Endothelial cell of hepatic sinusoid (primary cell): ENCODE results near the gene MTFR2.
"Not testable (repeated sequence)": the region's sequence is repeated elsewhere in the genome, so short reads cannot be mapped to it uniquely, and the experiment has no call there.

Source experiments
- in situ Hi-C: cut with HindIII; loops from 2 replicates; pipeline ENCODE4 v1.10.0; 2017; ENCODE audit warnings: low sequenced_read_pairs

Gene MTFR2

DNA sequence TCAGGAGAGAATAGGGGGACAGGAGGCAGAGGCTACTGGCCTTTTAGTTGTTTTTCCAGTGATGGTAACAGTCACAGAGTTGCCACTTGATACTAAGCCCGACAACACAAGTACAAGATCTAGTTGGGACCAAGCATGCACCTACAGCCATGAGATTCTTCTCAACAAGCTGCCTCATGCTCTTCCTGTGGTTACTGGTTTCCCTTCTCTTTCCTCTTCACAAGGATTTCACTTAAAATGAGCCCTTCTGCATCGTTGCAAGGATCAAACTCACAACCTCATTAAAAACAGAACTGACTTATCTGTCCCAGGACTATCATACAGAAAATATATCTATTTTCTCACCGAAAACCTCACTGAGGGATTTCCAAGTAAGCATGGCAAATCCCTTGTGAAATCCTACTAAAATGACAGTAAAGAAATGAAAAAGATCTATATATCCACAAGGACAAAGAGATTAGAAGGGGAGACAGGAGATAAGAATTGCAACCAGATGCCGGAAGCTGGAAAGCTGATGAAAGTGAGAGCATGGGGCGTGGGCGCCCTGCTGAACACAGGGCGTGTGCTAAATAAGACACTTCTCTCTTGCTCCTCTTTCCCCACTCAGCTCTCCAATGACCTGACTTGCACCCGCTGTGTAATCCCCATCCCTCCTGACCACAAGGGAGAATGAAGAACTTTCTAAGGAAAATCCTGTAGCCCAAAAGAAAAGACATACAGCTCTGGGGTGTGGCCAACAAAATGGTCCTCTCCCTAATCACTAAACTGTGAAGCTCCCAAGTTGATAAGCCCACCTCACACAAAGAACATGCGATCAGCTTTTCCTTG, 13.4 kb downstream of the MTFR2 start:
- in situ Hi-C loops: no loop called here

DNA sequence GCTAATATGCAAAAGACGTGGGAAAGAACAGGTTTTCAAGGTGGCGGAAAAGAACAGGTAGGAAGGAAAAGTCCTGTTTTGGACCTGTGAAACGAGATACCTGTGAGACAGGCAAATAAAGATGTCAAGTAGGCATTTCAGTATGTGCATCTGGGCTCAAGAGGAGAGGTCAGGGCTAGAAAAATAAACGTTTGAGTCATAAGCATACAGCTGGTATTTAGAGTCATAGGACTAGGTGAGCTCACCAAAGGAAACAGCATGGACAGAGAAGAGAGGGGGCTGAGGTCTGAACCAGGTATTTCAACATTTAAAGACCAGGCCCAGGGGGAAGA, 14.9 kb downstream of the MTFR2 start:
- in situ Hi-C loops: no loop called here

DNA sequence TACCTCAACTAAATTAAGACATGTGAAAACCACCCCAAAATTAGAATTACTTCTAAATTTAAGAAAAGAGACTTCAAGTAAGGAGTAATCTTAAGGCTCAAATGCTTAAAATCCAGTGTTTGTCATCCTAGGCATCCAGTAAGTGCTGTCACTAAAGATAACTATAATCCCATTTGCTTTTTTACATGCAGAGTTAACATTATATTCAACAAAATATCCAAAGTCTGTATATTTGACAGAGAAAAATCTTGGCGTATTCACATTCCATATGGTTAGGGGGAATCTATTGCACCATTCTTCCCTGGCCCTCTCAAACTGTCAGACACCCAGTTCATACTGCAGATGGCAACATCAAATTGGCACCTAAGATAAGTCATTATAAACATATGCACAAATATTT, 17.4 kb downstream of the MTFR2 start:
- in situ Hi-C loops: no loop called here

DNA sequence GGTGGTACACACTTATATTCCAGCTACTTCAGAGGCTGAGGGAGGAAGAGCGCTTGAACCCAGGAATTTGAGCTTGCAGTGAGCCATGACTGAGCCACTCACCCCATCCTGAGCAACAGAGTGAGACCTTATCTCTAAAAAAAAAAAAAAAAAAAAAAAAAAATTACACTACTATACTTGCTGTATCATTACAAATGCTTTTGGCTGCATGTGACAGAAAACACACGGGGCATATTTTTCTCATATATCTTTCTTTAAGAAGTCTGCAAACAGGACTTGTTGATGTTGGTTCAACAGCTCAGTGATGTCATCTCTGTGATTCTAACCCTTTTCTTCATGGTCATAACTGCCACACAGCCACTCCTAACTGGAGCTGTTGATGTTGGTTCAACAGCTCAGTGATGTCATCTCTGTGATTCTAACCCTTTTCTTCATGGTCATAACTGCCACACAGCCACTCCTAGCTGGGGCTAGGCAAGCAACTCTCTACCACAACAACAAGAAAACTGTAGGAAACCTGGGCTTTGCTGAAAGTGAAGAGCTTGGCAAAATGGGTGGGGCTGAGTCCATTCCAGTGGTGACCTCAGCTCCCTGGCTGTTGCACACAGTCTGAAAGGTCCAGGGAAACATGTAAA, 19.8 kb downstream of the MTFR2 start:
- in situ Hi-C loops: no loop called here

DNA sequence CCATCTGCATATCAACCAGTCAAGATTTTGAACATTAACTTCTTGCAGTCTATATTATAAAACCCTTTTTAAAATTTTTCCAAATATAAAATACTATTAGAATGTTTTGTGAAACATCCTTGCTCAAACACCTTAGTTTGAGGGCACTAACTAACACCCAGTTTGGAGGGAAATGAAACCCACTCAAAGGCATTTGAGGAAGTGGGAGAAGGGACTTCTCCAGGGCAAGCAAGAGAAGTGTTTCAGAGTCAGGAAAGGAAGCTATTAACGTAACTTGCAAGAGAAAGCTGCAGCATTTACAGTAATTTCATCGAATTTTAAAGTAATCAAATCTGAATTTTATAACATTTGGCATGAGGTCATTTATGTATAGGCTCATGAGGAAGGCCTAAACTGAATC, 21.3 kb downstream of the MTFR2 start:
- in situ Hi-C loops: no loop called here

DNA sequence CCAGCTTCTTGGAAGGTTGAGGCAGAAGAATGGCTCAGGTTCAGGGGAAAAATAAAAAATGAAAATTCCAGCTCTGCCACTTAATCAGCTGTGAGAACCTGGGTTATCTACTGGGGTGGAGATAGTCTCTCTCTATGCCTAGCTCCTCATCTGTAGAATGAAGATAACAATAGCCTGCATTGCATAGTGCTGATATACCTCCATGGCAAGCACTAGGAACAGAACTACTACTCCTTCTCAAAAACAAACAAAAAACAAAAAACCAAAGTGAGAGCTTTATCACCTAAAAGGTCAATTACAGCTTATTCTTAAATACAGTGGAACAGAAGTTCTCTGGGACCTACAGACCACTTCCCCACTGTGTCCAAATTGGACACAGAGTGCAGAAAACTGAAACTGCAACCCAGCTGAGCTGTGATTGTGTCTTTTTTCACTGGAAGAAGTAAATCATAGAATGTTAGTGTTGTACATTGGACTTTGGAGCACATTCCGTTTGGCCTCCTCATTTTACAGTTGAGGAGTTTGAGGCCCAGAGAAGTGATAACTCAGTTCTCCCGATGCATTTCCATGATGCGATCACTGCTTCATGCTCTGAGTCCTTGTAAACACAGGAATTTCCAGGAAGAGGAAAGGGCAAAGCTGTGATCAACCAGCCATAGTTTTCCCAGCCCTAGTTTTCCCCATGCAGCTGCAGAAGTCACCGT, 23.3 kb downstream of the MTFR2 start:
- in situ Hi-C loops: no loop called here

DNA sequence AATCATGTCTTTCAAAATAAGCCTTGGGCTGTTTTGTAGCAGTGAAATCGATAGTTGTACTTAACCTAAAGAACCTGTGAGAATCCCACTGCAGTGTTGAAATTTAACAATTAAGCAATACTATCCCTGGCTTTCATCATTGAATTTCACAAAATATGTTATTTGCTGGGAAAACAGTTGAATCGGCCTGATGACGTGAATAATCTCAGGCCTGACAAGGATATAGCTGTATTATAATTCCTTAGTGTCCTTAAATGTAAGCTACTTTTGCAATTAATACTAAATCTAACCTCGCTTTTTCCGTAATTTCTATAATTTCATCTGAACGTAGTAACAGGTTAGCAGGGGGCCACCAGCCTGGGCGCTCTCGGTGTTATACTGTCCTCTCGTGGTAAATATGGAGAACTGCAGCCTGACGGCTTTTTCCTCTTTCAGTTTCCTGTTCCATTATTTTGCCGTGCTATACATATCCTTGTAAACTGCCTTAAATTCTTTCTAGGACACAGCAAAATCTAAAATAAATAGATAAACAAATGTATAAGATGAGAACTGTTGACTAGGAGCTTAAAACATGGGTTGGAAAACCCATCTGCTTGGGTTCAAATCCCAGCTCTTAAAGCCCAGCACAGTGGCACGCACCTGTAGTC, 24.0 kb downstream of the MTFR2 start:
- in situ Hi-C loops: no loop called here

DNA sequence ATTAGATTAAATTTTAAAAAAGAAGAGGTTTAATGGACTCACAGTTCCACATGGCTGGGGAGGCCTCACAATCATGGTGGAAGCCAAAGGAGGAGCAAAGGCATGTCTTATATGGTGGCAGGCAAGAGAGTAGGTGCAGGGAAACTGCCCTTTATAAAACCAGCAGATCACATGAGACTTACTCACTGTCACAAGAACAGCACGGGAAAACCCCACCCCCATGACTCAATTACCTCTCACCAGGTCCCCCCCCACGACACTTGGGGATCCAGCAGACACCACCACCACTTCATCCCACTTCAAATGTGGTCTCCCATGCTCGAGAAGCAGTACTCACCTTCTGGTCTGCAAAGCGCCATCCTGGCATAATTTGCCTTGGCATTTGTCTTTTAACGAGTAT, 24.6 kb downstream of the MTFR2 start:
- in situ Hi-C loops: no loop called here

DNA sequence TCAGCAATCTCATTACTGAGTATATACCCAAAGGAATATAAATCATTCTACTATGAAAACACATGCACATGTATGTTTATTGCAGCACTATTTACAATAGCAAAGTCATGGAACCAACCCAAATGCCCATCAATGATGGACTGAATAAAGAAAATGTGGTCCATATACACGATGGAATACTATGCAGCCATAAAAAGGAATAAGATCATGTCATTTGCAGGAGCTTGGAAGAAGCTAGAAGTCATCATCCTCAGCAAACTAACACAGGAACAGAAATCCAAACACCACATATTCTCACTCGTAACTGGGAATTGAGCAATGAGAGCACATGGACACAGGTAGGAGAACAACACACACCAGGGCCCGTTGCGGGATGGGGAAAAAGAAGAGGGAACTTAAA, 25.1 kb downstream of the MTFR2 start:
- in situ Hi-C loops: not testable (repeated sequence)

DNA sequence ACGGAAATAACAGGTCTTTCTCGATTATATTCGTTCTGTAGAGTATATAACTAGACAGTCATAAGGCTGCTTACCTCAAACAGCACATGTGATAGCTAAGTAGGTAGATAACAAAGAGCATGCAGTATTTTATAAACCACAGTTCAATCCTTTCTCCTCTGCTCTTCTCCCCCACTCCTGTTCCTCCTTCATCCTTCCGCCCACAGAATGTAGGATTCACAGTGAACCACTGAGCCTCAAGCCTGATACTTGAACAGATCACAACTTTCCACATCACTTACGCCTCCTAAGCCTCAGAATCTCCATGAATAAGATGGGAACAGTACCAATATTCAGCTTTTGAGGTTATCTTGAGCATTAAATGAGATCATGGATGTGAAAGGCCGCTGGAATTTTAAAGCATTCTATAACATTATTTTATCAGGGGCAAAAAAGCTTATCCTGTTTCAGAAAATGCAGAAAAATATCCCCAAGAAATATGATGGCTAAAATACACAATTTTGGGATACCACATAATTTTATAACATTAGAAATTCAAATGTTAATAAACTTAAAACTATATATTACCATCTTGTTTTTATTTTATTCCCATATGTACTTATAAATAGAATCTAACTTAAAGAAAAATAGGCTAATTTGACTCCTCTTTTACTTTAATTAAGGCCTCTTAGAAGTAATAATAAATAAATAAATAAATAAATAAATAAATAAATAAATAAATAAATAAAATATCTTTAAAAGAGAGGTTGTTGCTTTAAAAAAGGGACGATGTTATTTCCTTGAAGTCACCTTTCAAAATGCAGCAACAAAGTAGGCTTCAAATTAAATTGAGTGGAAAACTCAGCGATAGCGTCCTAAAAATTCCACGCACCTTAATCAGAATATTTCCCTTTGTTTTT, 33.4 kb downstream of the MTFR2 start:
- in situ Hi-C loops: no loop called here

DNA sequence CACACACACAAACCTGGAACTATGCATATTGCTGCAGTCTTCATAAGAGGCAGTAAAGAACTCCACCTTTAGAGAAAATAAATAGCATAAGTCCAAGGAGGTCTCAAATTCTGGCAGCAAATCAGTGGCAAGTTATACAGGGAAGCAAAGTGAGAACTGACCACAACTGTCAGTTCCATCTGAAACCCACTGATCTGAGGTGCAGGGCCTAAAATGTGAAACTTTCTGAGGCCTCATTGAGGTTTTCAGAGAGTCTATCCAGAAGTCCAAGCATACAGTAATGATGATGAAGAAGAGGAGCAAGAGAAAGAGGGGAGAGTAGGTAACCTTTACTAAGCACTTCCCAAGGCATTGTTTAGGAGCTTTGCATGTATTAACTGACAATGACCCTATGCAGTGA, 36.3 kb downstream of the MTFR2 start:
- in situ Hi-C loops: no loop called here

DNA sequence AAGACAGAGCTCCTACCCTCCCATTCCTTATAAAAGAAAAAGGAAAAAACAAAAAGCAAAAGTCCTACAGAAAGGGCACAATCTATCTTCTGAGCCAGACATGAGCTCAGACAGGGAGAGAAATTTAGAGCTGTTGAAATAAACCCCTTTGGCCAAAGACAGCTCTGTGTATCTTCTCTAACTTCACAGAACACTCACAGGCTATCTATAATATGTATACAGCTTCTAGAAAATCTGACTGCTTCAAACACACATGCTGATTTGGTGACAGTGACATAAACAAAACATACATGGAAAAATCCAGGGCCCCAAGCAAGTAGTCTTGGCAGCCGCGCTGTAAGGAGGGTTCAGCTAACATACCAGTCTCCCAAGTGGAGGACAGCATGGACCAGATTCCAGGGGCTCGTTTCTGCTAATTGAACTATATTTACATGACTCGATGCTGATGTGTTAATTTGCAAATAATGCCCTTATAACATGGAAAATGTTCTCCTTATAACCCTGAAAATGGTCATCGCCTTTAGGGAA, 37.0 kb downstream of the MTFR2 start:
- in situ Hi-C loops: no loop called here

DNA sequence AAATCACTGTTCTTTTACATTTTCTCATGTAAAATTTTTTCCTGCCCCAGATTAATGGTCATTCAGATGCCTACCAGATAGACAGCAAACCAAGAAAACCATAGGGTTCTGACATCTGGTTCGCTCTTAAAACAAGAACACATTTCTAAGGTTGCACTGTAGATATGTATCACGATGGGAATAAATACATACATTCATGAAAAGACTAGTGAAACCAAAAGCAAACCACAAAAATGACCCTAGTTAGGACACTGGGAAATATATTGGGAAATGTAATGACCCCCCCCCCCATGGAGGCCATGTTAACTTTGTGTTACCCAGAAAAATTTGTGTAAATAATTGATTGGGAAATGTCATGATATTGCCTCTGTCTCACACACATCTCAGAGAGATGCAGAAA, 37.5 kb downstream of the MTFR2 start:
- in situ Hi-C loops: no loop called here

DNA sequence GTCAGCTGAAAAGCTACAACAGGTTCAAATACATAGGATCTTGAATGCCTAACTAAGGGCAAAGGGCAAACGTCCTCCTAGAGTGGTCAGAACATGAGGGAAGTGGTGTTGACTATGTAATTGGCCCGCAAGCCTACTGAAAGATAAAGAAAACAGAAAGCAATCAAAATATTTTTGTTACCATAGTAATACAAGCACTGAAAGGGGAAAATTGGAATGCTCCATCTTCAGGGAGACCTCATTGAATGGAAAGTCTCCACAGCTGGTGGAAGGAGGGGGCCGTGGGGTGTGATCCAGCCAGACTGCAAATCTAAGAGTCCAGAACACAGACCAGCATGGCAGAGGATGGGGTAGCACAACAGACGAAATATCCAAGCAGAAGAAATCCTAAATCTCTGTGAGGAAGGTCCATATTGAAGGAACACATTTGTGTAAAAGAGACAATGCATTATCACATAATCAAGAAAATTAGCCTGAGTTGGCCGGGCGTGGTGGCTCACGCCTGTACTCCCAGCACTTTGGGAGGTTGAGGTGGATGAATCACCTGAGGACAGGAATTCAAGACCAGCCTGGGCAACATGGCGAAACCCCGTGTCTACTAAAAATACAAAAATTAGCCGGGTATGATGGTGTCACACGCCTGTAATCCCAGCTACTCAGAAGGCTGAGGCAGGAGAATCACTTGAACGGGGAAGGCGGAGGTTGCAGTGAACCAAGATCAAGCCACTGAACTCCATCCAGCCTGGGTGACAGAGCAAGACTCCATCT, 39.5 kb downstream of the MTFR2 start:
- in situ Hi-C loops: no loop called here

DNA sequence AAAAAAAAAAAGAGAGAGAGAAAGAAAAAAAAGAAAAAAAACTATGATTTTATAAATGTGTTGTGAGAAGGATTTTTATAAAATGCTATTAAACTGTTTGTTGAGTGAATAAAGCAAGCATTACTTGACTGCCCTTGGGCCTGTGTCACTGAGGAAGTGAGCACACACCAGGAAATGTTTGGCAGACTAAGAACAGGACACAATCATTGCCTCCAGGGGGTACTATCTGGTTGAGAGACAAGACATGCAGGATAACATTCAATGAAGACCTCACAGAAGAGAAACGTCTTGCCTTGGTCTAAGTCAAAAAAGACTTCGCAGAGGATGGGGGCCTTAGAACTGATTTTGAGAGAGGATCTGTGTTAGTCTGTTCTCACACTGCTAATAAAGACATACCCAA, 40.6 kb downstream of the MTFR2 start:
- in situ Hi-C loops: loop anchor here (10.0 kb wide), 1 partner anchor 515 kb away; no protein-coding TSS in a partner anchor

DNA sequence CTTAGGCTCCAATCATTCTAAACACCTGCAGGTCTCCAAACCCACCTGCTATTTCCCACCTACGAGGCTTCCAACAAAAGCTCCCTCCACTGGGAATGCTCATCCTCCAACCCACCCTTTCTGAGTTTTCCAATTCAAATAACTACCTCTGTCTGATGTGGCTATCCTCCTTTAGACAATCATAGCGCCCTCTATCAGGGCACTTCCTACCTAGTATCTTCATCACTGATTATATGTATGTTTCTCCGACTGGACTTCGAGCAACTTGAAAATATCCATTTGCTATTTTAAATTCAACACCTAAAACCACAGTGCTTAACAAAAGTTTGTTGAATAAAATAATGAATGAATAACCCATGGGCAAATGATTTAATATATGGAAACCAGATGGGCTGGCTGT, 41.3 kb downstream of the MTFR2 start:
- in situ Hi-C loops: loop anchor here (10.0 kb wide), 1 partner anchor 514 kb away; no protein-coding TSS in a partner anchor

DNA sequence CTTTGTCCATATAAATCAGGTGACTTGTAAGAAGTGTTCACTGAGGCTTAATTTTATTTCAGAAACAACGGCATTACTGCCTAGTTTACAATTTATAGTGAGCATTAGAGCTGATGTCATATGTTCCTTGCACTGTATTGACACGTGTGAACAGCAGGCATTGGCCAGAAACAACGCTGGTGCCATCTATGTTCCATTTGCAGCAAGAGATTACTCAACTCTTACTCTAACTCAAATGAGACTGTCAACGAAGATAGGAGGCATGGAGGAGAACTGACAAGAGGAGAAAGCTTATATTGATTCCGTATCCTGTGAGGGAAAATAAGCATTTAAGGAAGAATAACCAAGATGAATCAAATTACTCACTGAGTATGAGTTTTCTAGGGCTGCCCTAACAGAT, 48.4 kb downstream of the MTFR2 start:
- in situ Hi-C loops: loop anchor here (10.0 kb wide), 1 partner anchor 507 kb away; no protein-coding TSS in a partner anchor

DNA sequence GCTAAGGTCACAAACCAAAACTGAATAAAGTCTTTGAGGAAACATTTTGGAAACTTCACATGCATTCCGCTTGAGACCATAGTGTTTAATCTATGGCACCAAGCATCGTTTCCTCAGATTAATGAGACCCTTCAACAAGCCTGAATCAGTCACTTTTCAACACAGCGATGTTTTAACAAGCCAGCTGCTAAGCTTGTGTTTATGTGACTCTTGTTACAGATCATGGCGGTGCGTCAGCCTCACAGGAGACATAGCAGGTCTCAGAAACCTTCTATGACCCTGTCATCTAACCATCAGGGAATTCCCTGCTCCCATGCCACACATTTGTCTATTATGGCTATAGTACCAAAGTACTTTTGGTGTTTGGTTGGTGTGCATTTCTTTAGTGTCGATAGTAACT, 57.2 kb downstream of the MTFR2 start:
- in situ Hi-C loops: no loop called here

DNA sequence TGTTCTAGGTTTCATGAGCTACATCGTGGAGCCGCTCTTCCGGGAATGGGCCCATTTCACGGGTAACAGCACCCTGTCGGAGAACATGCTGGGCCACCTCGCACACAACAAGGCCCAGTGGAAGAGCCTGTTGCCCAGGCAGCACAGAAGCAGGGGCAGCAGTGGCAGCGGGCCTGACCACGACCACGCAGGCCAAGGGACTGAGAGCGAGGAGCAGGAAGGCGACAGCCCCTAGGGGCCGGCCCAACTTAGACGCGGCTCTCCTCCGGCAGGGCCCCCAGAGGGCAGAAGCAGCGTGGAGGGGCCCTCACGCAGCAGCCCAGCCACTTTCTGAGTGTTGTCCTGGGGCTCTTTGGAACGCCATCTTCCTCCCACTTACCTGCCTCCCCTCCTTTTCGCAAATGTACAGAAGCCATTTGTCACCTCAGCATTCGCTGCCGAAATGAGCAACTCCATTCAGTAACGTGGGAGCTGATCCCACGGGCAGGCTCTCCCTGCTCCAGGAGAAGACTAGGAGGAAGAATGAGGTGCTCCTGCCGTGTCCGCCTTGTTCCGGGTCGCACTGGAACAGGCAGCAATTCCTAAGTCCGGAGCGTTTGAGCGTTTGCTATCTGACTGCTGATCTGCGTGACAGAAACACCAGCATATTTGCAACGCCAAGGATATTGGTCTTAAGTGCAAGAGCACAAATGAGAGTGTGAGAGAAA, 58.4 kb downstream of the MTFR2 start:
- in situ Hi-C loops: no loop called here
